ENCODE measurements around the gene PARS2.
A peak's percentile ranks its signal among the peaks of the same experiment; 100 is the strongest.

PARS2 gene

GRCh38 chr1:54764133-54764921 lies at the start of gene PARS2:
TSS of gene PARS2 (minus strand) at chr1:54764523. CDS start at chr1:54759161, 5,362 bp downstream.
- peak; percentile 98 for DNase-seq

- DNase-seq: no peak
These were observed 49.8 kb upstream of the PARS2 start for GRCh38 chr1:54814126-54814498.

GRCh38 chr1:54813485-54814125 lies 49.3 kb upstream of the PARS2 start:
- no peak for DNase-seq

GRCh38 chr1:54812801-54813484 lies 48.6 kb upstream of the PARS2 start:
- no peak for DNase-seq

GRCh38 chr1:54811739-54812655 lies 47.7 kb upstream of the PARS2 start:
- DNase-seq: no peak

GRCh38 chr1:54811066-54811465 lies 46.7 kb upstream of the PARS2 start:
- DNase-seq: no peak

- peak; percentile 8 for DNase-seq
These were observed 46.0 kb upstream of the PARS2 start for GRCh38 chr1:54810153-54810942.

GRCh38 chr1:54809496-54810074 lies 45.3 kb upstream of the PARS2 start:
- DNase-seq: no peak

- DNase-seq: no peak
These were observed 44.3 kb upstream of the PARS2 start for GRCh38 chr1:54808443-54809207.

GRCh38 chr1:54807756-54808155 lies 43.4 kb upstream of the PARS2 start:
- DNase-seq: no peak

- DNase-seq: no peak
These were observed 42.7 kb upstream of the PARS2 start for GRCh38 chr1:54806931-54807611.

GRCh38 chr1:54805981-54806381 lies 41.7 kb upstream of the PARS2 start:
- DNase-seq: no peak

GRCh38 chr1:54805466-54805865 lies 41.1 kb upstream of the PARS2 start:
- no peak for DNase-seq

GRCh38 chr1:54804471-54805132 lies 40.3 kb upstream of the PARS2 start:
- no peak for DNase-seq

- no peak for DNase-seq
These were observed 39.6 kb upstream of the PARS2 start for GRCh38 chr1:54803761-54804470.

- no peak for DNase-seq
These were observed 36.8 kb upstream of the PARS2 start, which contains the start of gene TTC22 for GRCh38 chr1:54800899-54801759. TSS of gene TTC22 (minus strand) at chr1:54801323. CDS start at chr1:54801163, 160 bp downstream.

GRCh38 chr1:54800041-54800898 lies 35.9 kb upstream of the PARS2 start:
- no peak for DNase-seq
